Hepatocyte (in vitro differentiated cells): ENCODE results near the gene MYZAP.

Source experiments
- EZH2 ChIP-seq: fragments of 200-600 bp; sonication (generic); IDR thresholded peaks from 2 replicates; pipeline ENCODE4 v1.6.1; 2016; ENCODE audit warnings: antibody characterized with exemption, mild to moderate bottlenecking, borderline replicate concordance
- EZH2phosphoT487 ChIP-seq: fragments of 200-600 bp; sonication (generic); IDR thresholded peaks from one replicate; pipeline ENCODE4 v1.6.1; 2018; ENCODE audit warnings: antibody characterized with exemption, mild to moderate bottlenecking, low read depth, moderate library complexity; ENCODE audit not compliant: unreplicated experiment, severe bottlenecking
- TF ChIP-seq, protein P1 (sequence below): fragments of 200-600 bp; sonication (generic); IDR thresholded peaks from 2 replicates; pipeline ENCODE4 v1.5.1; 2016; ENCODE audit warnings: antibody characterized with exemption, mild to moderate bottlenecking; ENCODE audit not compliant: poor library complexity

GRCh38 chr15:57704441-57704840 lies 112.7 kb downstream of the MYZAP start:
- TF ChIP-seq, protein P1, sequence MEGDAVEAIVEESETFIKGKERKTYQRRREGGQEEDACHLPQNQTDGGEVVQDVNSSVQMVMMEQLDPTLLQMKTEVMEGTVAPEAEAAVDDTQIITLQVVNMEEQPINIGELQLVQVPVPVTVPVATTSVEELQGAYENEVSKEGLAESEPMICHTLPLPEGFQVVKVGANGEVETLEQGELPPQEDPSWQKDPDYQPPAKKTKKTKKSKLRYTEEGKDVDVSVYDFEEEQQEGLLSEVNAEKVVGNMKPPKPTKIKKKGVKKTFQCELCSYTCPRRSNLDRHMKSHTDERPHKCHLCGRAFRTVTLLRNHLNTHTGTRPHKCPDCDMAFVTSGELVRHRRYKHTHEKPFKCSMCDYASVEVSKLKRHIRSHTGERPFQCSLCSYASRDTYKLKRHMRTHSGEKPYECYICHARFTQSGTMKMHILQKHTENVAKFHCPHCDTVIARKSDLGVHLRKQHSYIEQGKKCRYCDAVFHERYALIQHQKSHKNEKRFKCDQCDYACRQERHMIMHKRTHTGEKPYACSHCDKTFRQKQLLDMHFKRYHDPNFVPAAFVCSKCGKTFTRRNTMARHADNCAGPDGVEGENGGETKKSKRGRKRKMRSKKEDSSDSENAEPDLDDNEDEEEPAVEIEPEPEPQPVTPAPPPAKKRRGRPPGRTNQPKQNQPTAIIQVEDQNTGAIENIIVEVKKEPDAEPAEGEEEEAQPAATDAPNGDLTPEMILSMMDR: no peak
- TF ChIP-seq EZH2 (no peak), EZH2phosphoT487 (no peak)
